GM23338 (cell line): ENCODE results near the gene UBTD1.

ENCODE experiments used
- CTCF ChIP-seq, 2 experiments: fragments of 200-600 bp in 1 of 2; sonication (generic) in 1 of 2; conservative IDR thresholded peaks; 2 replicates each; pipeline versions ENCODE4 v1.5.1 to v1.6.1; 2016 to 2017; ENCODE audit warnings: antibody characterized with exemption in 2 of 2, low read depth in 2 of 2, mild to moderate bottlenecking in 2 of 2, moderate library complexity in 1 of 2
- EZH2 ChIP-seq: fragments of 200-600 bp; sonication (generic); IDR thresholded peaks from one replicate; pipeline ENCODE4 v1.8.0; 2017; ENCODE audit warnings: antibody characterized with exemption, mild to moderate bottlenecking, low read depth; ENCODE audit not compliant: unreplicated experiment
- POLR2AphosphoS5 ChIP-seq: IDR thresholded peaks from 2 replicates; pipeline ENCODE4 v1.6.1; 2016; ENCODE audit warnings: antibody characterized with exemption, low read depth
- REST ChIP-seq: IDR thresholded peaks from one replicate; pipeline ENCODE4 v1.6.1; 2018; ENCODE audit warnings: antibody characterized with exemption; ENCODE audit not compliant: unreplicated experiment

GRCh38 chr10:97483921-97484320 lies 14.8 kb upstream of the UBTD1 start:
- TF ChIP-seq CTCF (conservative IDR thresholded peaks at IDR 0.05; ENCODE audit: low read depth in 2 of 2) = no peak
- no peak for TF ChIP-seq POLR2AphosphoS5
- TF ChIP-seq EZH2 = no peak
- TF ChIP-seq REST = no peak
